Left hindlimb (tissue), 1 donor: ENCODE results near the gene CDC42EP5.

Experiments used
- DNase-seq: peaks from one replicate; pipeline ENCODE4 v3.0.0-alpha.2; 2018

Gene CDC42EP5

GRCh38 chr19:54461613-54462012 lies 11.5 kb downstream of the CDC42EP5 start:
- DNase-seq, result no peak

GRCh38 chr19:54461210-54461609 lies 11.9 kb downstream of the CDC42EP5 start:
- no peak for DNase-seq

GRCh38 chr19:54460230-54461005 lies 12.7 kb downstream of the CDC42EP5 start:
- no peak for DNase-seq

GRCh38 chr19:54459282-54460229 lies 13.5 kb downstream of the CDC42EP5 start:
- DNase-seq, result no peak

GRCh38 chr19:54458648-54459281 lies 14.3 kb downstream of the CDC42EP5 start:
- DNase-seq, result peak; percentile 38

GRCh38 chr19:54457773-54458647 lies 15.1 kb downstream of the CDC42EP5 start:
- DNase-seq, result no peak

- DNase-seq, result no peak
Measured at GRCh38 chr19:54456423-54457373, 16.4 kb downstream of the CDC42EP5 start.

GRCh38 chr19:54455786-54456422 lies 17.2 kb downstream of the CDC42EP5 start:
- DNase-seq, result no peak

GRCh38 chr19:54454781-54455675 lies 18.1 kb downstream of the CDC42EP5 start:
- DNase-seq, result no peak

GRCh38 chr19:54453921-54454780 lies 18.9 kb downstream of the CDC42EP5 start:
- DNase-seq, result no peak

- no peak for DNase-seq
Measured at GRCh38 chr19:54452626-54453025, 20.5 kb downstream of the CDC42EP5 start.

- DNase-seq, result no peak
Measured at GRCh38 chr19:54451997-54452396, 21.1 kb downstream of the CDC42EP5 start.

- DNase-seq, result no peak
Measured at GRCh38 chr19:54451331-54451871, 21.7 kb downstream of the CDC42EP5 start.

GRCh38 chr19:54449701-54450069 lies 23.4 kb downstream of the CDC42EP5 start:
- no peak for DNase-seq

GRCh38 chr19:54448774-54449700 lies 24.1 kb downstream of the CDC42EP5 start, which contains the start of gene LENG8:
Gene LENG8 (plus strand): TSS chr19:54449199. CDS start chr19:54451345, 2,146 bp downstream.
- DNase-seq, result peak; percentile 98

GRCh38 chr19:54448040-54448773 lies 24.9 kb downstream of the CDC42EP5 start:
- DNase-seq, result peak; percentile 85
